ENCODE measurements around the gene CDH1. TPM values are rescaled to one million over a fixed set of nuclear protein-coding genes. Genes with fewer than 3 reads are reported as not detected.

The CDH1 gene
- total RNA-seq = not detected in 2 replicates

DNA sequence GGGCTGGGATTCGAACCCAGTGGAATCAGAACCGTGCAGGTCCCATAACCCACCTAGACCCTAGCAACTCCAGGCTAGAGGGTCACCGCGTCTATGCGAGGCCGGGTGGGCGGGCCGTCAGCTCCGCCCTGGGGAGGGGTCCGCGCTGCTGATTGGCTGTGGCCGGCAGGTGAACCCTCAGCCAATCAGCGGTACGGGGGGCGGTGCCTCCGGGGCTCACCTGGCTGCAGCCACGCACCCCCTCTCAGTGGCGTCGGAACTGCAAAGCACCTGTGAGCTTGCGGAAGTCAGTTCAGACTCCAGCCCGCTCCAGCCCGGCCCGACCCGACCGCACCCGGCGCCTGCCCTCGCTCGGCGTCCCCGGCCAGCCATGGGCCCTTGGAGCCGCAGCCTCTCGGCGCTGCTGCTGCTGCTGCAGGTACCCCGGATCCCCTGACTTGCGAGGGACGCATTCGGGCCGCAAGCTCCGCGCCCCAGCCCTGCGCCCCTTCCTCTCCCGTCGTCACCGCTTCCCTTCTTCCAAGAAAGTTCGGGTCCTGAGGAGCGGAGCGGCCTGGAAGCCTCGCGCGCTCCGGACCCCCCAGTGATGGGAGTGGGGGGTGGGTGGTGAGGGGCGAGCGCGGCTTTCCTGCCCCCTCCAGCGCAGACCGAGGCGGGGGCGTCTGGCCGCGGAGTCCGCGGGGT is at the start of gene CDH1:
Gene CDH1 (plus strand): TSS at position 247 of the 684 bp plus-strand sequence. CDS start 124 bp downstream, at position 371.

DNA sequence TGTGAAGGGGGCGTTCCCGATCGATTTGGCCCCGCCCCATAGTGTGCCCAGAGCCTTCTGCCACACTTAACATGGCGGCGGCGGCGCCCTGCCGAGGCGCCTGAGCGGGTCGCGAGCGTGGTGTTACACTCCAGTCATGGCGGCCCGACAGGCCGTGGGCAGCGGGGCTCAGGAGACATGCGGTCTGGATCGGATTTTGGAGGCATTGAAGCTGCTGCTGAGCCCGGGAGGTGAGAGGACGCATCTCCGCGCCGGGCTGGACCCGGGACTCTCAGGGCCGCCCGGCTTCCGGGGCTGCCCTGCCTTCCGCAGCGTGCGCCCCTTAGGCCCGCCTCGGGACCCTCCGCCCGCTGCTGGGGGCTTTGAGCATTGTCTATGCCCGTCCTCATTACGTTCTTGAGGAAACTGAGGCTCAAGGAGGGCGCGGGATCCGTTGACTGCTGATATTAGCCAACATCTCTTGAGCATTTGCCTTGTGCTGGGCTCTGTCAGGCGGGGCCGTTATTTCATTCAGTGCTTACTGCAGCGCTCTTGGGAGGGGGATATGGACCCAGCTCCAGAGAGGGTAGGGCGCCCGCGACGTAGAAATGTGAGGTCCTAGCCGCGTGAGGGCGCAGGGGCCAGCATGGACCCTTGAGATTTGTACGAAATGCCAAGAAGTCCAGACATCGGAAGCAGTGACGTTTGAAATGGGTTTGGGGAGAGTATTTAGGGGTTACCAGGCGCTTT is 106.6 kb downstream of the CDH1 start, which contains the start of gene TANGO6:
Gene TANGO6 (plus strand): TSS at position 50 of the 729 bp plus-strand sequence. CDS start 87 bp downstream, at position 137.

Other genes with a start within 250 kb of the CDH1 start
- 10.2 and 24.9 TPM in 2 replicates for gene ZFP90, start 198.0 kb upstream of the CDH1 start, total RNA-seq
- not detected in 2 replicates for gene CDH3, start 92.0 kb upstream of the CDH1 start, total RNA-seq
- 9.0 and 10.5 TPM in 2 replicates for gene TANGO6, start 106.2 kb downstream of the CDH1 start, total RNA-seq

All from mammary microvascular endothelial cell (primary cell).